ENCODE results near the gene UNC13C.

GRCh38 chr15:54506977-54507524 lies 528.8 kb downstream of the UNC13C start:
- TF ChIP-seq EZH2 (IDR thresholded peaks at IDR 0.05; ENCODE audit: insufficient read depth, poor library complexity, severe bottlenecking) (no peak), EZH2phosphoT487 (IDR thresholded peaks at IDR 0.05; ENCODE audit: insufficient read depth, low read depth) (no peak)
